ENCODE measurements around the gene SDF2.
A peak's percentile ranks its signal among the peaks of the same experiment; 100 is the strongest.

The SDF2 gene

DNA sequence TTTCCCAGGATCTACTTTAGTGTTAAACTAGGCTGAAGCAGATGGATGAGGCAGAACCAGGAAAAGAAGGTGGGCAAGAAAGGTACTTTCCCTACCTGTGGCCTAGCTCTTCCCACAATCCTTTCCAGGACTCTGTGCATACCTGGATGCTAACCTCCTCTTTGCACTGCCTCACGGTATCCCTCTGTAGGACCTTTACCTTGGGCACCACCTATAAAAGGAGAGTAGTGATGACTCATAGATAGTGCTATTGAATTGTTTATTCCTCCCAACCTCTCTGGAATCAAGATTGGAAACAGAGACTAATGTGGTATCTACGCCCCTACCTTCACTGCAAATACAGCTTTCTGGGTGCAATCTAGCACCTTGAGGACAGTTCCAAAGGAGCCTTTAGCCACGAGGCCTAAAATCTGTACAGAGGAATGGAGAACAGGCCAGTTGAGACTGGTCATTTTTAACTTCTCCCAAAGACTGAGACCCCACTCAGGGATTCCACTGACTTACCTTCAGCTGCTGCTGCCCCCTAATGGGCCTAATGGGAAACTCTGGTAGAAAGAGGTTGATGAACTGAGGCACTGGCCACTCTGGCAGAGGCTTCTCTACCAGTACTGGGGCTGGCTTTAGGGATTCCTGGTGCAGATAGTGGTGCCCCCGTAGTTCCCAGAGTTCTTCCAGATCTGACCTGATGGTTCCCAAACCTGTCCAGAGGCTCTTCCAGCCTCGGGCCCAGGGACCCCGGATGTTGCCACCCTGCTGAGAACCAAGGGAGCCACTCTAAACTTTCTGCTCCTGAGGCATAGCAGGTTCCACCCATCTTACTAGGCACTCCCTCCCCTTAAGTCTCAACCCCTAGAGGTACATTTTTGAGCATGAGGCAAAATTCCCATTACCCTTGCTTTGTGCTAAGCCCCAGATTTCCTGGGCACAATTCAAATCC lies 48.5 kb downstream of the SDF2 start:
- TF ChIP-seq RAD21 (IDR thresholded peaks at IDR 0.05; ENCODE audit: low read depth) (peak; percentile 32), EP300 (IDR thresholded peaks at IDR 0.05; ENCODE audit: borderline replicate concordance) (no peak), TEAD4 (IDR thresholded peaks at IDR 0.05) (no peak)

- TF ChIP-seq FOXM1 (IDR thresholded peaks at IDR 0.05; ENCODE audit: borderline replicate concordance, low read depth), result no peak
- TF ChIP-seq EP300 (IDR thresholded peaks at IDR 0.05; ENCODE audit: borderline replicate concordance), result no peak
- TF ChIP-seq, protein P1, sequence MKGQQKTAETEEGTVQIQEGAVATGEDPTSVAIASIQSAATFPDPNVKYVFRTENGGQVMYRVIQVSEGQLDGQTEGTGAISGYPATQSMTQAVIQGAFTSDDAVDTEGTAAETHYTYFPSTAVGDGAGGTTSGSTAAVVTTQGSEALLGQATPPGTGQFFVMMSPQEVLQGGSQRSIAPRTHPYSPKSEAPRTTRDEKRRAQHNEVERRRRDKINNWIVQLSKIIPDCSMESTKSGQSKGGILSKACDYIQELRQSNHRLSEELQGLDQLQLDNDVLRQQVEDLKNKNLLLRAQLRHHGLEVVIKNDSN (IDR thresholded peaks at IDR 0.05), result no peak
- no peak for TF ChIP-seq TAF1 (IDR thresholded peaks at IDR 0.05; ENCODE audit: low read depth)
- no peak for TF ChIP-seq TCF12 (IDR thresholded peaks at IDR 0.05; ENCODE audit: low read depth)
- TF ChIP-seq YY1 (IDR thresholded peaks at IDR 0.05; ENCODE audit: low read depth), result no peak
Measured at GRCh38 chr17:28612531-28612930, 49.2 kb downstream of the SDF2 start.

GRCh38 chr17:28610376-28610775 lies 51.3 kb downstream of the SDF2 start:
- TF ChIP-seq NFIC (IDR thresholded peaks at IDR 0.05) (no peak), REST (IDR thresholded peaks at IDR 0.05; ENCODE audit: low read depth) (no peak), CREB1 (IDR thresholded peaks at IDR 0.05; ENCODE audit: low read depth) (no peak), YY1 (IDR thresholded peaks at IDR 0.05; ENCODE audit: low read depth) (no peak), EGR1 (IDR thresholded peaks at IDR 0.05) (no peak), FOXM1 (IDR thresholded peaks at IDR 0.05; ENCODE audit: borderline replicate concordance, low read depth) (no peak)

- no peak for TF ChIP-seq REST (IDR thresholded peaks at IDR 0.05; ENCODE audit: low read depth)
- no peak for TF ChIP-seq CREB1 (IDR thresholded peaks at IDR 0.05; ENCODE audit: low read depth)
- TF ChIP-seq EP300 (IDR thresholded peaks at IDR 0.05; ENCODE audit: borderline replicate concordance), result no peak
- TF ChIP-seq NFIC (IDR thresholded peaks at IDR 0.05), result no peak
- no peak for TF ChIP-seq ZBTB7A (IDR thresholded peaks at IDR 0.05; ENCODE audit: low read depth)
- no peak for TF ChIP-seq RAD21 (IDR thresholded peaks at IDR 0.05; ENCODE audit: low read depth)
- no peak for TF ChIP-seq FOXM1 (IDR thresholded peaks at IDR 0.05; ENCODE audit: borderline replicate concordance, low read depth)
- TF ChIP-seq, protein P2, sequence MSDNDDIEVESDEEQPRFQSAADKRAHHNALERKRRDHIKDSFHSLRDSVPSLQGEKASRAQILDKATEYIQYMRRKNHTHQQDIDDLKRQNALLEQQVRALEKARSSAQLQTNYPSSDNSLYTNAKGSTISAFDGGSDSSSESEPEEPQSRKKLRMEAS (IDR thresholded peaks at IDR 0.05), result no peak
Measured at GRCh38 chr17:28599311-28600184, 62.2 kb downstream of the SDF2 start.

DNA sequence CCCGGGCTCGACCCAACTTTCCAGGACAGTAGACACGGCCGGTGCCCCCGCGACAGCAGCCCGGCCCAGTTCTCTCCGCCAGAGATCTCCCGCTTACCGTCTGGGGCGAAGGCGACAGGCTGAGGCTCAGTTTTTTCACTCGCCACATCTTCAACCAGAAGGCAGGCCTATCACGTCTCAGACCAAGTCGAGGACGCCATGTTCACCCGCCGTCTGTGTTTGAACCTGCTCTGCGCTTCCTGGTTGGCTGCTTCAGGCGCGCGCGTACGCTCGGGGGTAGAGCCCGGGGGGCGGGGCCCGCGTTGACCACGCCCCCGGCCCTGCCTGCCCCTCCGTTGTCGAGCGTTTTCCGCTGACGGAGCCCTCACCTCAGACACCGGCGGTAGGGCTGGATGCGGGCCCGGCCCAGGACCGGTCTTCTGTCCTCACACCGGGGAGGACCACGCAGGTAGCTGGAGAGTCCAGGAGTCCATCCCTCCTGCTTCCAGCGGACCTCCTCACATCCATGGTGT lies 62.9 kb downstream of the SDF2 start, which contains the start of gene SPAG5:
SPAG5 (minus strand) TSS at position 227 of the 512 bp plus-strand sequence; CDS start at position 148, 79 bp downstream.
- TF ChIP-seq EP300 (IDR thresholded peaks at IDR 0.05; ENCODE audit: borderline replicate concordance) (no peak), REST (IDR thresholded peaks at IDR 0.05; ENCODE audit: low read depth) (no peak), TAF1 (IDR thresholded peaks at IDR 0.05; ENCODE audit: low read depth) (peak; percentile 79), TCF12 (IDR thresholded peaks at IDR 0.05; ENCODE audit: low read depth) (0 out of 2 replicates have a peak, but pooled peaks have one; percentile 0), CREB1 (IDR thresholded peaks at IDR 0.05; ENCODE audit: low read depth) (peak; percentile 19; the same call in 1 of the 2 replicates), CEBPB (IDR thresholded peaks at IDR 0.05) (no peak), YY1 (IDR thresholded peaks at IDR 0.05; ENCODE audit: low read depth) (peak; percentile 91), FOXM1 (IDR thresholded peaks at IDR 0.05; ENCODE audit: borderline replicate concordance, low read depth) (peak; percentile 85)
- TF ChIP-seq, protein P2 (IDR thresholded peaks at IDR 0.05), result peak; percentile 46; the same call in 1 of the 2 replicates
- TF ChIP-seq, protein P1 (IDR thresholded peaks at IDR 0.05), result no peak

Data from Ishikawa (cell line).